Chondrocyte (in vitro differentiated cells): Measurements from ENCODE around the gene ASS1. TPM values are rescaled to one million over a fixed set of nuclear protein-coding genes. Genes with fewer than 3 reads are reported as not detected.

Source experiments
- DNase-seq: peaks from one replicate; pipeline ENCODE4 v3.0.0; 2021; ENCODE audit warnings: mixed read lengths, low spot score
- H3K27ac Mint-ChIP-seq: one replicate; pipeline ENCODE4 v1.8.0; 2021; ENCODE audit warnings: mild to moderate bottlenecking, moderate library complexity, mixed read lengths; ENCODE audit not compliant: unreplicated experiment
- H3K27me3 Mint-ChIP-seq: 2 replicates; pipeline ENCODE4 v1.8.0; 2021; ENCODE audit warnings: low read depth, mixed read lengths
- H3K36me3 Mint-ChIP-seq: 2 replicates; pipeline ENCODE4 v1.8.0; 2021; ENCODE audit warnings: low read depth, mixed read lengths
- H3K4me1 Mint-ChIP-seq: 2 replicates; pipeline ENCODE4 v1.8.0; 2021; ENCODE audit warnings: low read depth, mild to moderate bottlenecking, mixed read lengths
- H3K4me3 Mint-ChIP-seq: one replicate; pipeline ENCODE4 v1.8.0; 2021; ENCODE audit warnings: mild to moderate bottlenecking, moderate library complexity, mixed read lengths; ENCODE audit not compliant: unreplicated experiment
- H3K9me3 Mint-ChIP-seq: 2 replicates; pipeline ENCODE4 v1.8.0; 2021; ENCODE audit warnings: low read depth, mixed read lengths
- total RNA-seq: library from RNA; stranded (reverse); gene quantifications from 3 replicates; pipeline ENCODE4 v1.2.1, GENCODE V29; 2021
- TF ChIP-seq, protein P1 (sequence below): fragments of 200-600 bp; sonication (generic); IDR thresholded peaks from 2 replicates; pipeline ENCODE4 v1.5.0; 2021; ENCODE audit warnings: antibody characterized with exemption, mild to moderate bottlenecking, moderate library complexity

ASS1 gene
- total RNA-seq, 1 donor from 2014 or later, result 193 TPM

DNA sequence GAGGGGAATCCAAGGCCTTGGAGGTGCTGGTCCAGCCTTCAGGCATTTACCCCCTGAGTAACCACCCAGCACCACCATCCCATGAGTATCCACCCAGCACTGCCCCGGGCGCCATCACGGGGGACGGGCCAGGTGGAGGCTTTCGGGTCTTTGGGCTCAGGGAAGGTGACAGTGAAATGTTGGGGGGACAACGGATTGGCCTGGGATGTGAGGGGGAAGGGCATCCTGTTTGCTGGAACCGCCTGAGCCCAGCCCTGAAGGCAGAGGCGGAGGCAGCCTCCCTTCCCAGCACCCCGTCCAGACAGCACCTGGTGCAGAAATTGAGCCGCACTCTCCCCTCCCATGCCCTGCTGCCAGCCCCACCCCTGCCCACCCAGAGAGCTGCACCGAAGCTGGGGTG, 17.0 kb downstream of the ASS1 start:
- H3K4me3 Mint-ChIP-seq, result no peak overlapping the region
- DNase-seq, result no peak
- no peaks in the 10 kb centered on the region for H3K27me3 Mint-ChIP-seq
- no peaks in the 10 kb centered on the region for H3K9me3 Mint-ChIP-seq
- TF ChIP-seq, protein P1, sequence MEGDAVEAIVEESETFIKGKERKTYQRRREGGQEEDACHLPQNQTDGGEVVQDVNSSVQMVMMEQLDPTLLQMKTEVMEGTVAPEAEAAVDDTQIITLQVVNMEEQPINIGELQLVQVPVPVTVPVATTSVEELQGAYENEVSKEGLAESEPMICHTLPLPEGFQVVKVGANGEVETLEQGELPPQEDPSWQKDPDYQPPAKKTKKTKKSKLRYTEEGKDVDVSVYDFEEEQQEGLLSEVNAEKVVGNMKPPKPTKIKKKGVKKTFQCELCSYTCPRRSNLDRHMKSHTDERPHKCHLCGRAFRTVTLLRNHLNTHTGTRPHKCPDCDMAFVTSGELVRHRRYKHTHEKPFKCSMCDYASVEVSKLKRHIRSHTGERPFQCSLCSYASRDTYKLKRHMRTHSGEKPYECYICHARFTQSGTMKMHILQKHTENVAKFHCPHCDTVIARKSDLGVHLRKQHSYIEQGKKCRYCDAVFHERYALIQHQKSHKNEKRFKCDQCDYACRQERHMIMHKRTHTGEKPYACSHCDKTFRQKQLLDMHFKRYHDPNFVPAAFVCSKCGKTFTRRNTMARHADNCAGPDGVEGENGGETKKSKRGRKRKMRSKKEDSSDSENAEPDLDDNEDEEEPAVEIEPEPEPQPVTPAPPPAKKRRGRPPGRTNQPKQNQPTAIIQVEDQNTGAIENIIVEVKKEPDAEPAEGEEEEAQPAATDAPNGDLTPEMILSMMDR, result no peak
- H3K36me3 Mint-ChIP-seq, result peaks cover 17% of the 10 kb centered on the region
- no peaks in the 10 kb centered on the region for H3K4me1 Mint-ChIP-seq
- no peak overlapping the region for H3K27ac Mint-ChIP-seq

DNA sequence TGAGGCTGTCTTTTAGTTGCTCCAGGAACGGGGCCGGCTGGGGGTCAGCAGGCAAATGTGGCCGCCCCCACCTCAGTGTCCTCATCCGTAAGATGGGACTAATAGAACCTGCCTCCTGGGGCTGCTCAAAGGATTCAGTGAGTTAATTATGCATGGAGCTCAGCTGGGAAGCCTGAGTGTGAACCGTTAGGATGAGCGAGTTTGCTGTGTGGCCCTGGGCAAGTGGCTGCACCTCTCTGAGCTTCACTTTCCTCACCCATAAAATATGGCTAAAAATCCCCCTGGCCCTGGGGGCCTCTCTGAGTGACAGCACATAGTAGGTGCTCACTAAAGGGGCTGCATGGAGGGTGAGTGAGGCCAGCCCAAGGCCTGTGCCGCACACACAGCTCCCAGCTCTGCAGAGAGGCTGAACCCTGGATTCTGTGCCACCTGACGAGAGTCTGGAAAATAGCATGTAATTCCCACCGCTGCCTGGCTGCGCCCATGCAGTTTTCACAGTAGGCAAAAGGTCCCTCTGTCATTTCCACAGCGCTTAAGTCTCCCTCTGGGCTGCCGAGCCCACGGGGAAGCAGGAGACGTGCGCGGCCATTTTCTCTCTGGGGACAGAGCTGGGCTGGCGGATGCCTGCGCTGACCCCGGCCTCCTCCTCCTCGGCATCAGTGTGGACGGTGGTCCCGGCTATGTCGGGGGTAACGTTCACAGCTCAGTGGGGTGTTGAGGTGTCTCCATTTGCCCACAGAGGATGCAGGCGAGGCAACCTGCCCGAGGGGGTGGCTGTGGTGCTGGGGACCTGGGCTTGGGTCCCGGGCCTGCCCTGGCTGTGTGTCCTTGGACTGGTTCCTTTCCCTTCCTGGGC, 18.2 kb downstream of the ASS1 start:
- TF ChIP-seq, protein P1, result no peak
- H3K27me3 Mint-ChIP-seq, result no peaks in the 10 kb centered on the region
- no peaks in the 10 kb centered on the region for H3K9me3 Mint-ChIP-seq
- H3K4me1 Mint-ChIP-seq, result no peaks in the 10 kb centered on the region
- no peak overlapping the region for H3K27ac Mint-ChIP-seq
- peaks cover 15% of the 10 kb centered on the region for H3K36me3 Mint-ChIP-seq
- DNase-seq, result no peak
- H3K4me3 Mint-ChIP-seq, result no peak overlapping the region

DNA sequence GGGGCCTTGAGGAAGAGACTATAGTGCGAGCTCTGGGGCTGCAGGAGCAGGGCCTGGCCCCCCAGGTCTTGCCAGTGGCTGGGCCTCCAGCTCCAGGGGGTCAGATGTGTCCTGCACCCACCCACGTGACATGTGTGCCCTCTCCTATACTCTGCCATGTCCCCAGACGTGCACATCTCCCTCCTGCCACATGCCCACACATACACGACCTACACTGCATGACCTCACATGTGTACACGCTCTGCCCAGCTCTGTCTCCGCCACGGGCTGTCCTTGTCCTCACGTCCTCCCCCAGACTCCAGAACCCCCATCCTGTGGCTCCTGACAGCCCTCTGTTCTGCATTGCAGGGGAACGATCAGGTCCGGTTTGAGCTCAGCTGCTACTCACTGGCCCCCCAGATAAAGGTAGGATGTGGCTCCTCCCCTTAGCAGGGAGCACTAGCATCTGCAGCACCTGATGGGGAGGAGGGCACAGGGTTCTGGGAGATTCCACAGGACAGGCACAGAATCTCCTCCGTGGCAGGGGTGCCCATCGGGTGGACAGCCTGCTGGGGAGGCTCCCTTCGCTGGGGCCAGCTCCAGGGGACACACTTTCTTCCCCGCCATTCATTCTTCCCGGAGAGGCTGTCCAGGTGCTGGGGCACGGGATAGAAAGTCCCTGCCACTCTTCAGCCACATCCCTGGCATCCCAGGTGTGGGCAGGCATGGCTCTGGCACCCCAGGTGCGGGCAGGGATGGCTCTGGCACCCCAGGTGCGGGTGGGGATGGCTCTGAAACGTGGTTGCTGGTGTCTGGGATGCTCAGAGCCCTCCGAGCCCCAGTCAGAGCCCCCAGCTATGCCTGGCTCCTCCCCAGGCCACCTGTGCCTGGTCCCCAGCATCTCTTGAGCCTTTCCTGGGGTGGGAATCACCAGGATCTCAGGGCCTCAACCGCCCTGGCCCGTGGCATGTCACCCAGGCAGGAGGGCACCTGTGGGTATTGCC, 19.3 kb downstream of the ASS1 start:
- H3K4me1 Mint-ChIP-seq, result no peaks in the 10 kb centered on the region
- no peaks in the 10 kb centered on the region for H3K9me3 Mint-ChIP-seq
- no peak for DNase-seq
- H3K36me3 Mint-ChIP-seq, result peaks cover 20% of the 10 kb centered on the region
- no peak overlapping the region for H3K4me3 Mint-ChIP-seq
- no peaks in the 10 kb centered on the region for H3K27me3 Mint-ChIP-seq
- TF ChIP-seq, protein P1, result no peak
- H3K27ac Mint-ChIP-seq, result no peak overlapping the region

DNA sequence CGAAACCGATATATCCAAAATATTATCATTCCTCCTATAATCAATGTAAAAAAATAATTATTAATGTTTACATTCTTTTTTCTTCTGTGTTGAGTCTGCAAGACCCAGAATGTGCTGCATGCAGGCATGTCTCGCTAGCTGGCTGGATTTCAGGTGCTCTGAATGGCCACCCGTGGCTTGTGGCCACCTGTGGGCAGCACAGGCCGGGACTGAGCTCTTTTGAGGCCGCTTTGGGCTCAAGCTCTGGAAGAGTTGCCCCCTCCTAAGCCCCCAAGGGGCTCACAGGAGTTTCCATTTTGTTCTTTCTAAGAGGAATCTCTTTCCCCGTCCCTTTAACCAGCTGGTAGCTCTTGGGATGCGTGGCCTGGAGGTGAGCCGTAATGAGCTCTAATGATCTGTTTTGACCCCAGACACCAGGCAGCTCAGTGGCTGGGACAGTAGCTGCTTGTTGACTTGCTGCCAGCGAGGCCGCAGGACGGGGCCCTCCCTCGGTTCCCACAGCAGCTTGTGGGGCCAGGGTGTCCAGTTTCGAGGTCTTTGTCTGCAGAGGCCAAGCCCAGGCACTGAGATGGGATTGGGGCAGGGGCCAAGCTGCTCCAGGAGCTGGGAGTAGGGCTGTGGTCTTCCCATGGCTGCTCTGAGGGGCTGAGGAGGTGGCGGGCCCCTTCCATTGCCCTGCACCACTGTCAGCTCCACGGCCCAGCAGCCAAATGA, 20.8 kb downstream of the ASS1 start:
- H3K27me3 Mint-ChIP-seq, result no peaks in the 10 kb centered on the region
- TF ChIP-seq, protein P1, result no peak
- peaks cover 14% of the 10 kb centered on the region for H3K36me3 Mint-ChIP-seq
- no peak overlapping the region for H3K27ac Mint-ChIP-seq
- H3K4me3 Mint-ChIP-seq, result no peak overlapping the region
- no peak for DNase-seq
- H3K9me3 Mint-ChIP-seq, result no peaks in the 10 kb centered on the region
- no peaks in the 10 kb centered on the region for H3K4me1 Mint-ChIP-seq
